ENCODE results near the gene SLC10A1. TPM values are rescaled to one million over a fixed set of nuclear protein-coding genes. Genes with fewer than 3 reads are reported as not detected.

SLC10A1 gene
- total and polyA plus RNA-seq, 8 donors = 0.14 to 0.40 (median 0.22) TPM; not detected in 2

GRCh38 chr14:69768873-69769272 is 28.2 kb downstream of the SLC10A1 start:
- Histone ChIP-seq H3K27ac (no peak overlapping the region), H3K4me3 (peak overlapping the region; percentile 81 to 90), H3K36me3 (peaks cover 13 to 61% of the 10 kb centered on the region in 2 donors), H3K9me3 (no peaks in the 10 kb centered on the region), H3K27me3 (no peaks in the 10 kb centered on the region), H3K4me1 (peaks cover 14 to 53% of the 10 kb centered on the region in 2 donors)
- TF ChIP-seq, protein P1, sequence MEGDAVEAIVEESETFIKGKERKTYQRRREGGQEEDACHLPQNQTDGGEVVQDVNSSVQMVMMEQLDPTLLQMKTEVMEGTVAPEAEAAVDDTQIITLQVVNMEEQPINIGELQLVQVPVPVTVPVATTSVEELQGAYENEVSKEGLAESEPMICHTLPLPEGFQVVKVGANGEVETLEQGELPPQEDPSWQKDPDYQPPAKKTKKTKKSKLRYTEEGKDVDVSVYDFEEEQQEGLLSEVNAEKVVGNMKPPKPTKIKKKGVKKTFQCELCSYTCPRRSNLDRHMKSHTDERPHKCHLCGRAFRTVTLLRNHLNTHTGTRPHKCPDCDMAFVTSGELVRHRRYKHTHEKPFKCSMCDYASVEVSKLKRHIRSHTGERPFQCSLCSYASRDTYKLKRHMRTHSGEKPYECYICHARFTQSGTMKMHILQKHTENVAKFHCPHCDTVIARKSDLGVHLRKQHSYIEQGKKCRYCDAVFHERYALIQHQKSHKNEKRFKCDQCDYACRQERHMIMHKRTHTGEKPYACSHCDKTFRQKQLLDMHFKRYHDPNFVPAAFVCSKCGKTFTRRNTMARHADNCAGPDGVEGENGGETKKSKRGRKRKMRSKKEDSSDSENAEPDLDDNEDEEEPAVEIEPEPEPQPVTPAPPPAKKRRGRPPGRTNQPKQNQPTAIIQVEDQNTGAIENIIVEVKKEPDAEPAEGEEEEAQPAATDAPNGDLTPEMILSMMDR (IDR thresholded peaks at IDR 0.05) = no peak
- DNase-seq = no peak
- intact Hi-C loops (cut with DNase I) = no loop called here
- ATAC-seq = no peak

DNA sequence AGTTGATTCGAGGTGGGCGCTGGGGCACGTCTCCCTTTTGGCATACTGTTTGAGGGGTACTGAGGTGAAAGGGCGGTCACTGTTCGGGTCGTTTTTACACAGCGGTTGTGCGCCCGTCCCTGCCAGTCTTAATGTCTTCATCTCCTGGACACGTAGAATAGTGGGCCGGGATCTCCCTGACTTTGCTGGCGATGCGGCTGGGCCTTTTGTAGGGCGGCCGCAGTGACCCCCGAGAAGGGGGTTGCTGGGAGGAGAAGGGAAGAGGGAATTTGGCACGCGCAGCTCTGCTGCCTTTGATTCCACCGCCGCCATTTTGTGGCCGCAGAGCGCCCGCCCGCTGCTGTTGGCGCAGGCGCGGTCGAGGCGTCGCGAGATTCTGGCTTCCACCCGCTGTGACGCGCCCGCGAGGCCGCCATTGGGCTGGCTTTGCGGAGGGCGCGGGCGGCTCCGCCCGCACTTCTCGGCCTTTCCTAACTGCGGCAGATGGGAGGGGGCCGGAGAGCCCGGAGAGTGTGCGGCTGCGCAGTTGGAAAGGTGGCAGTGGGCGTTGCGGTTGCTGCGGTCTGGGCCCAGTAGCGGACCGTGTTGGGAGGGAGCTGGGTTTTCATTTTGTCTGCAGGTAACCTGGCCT is 29.6 kb downstream of the SLC10A1 start:
- Histone ChIP-seq H3K27ac (peak overlapping the region; percentile 100), H3K4me3 (peak overlapping the region; percentile 81 to 90), H3K36me3 (peaks cover 7 to 47% of the 10 kb centered on the region in 2 donors), H3K27me3 (no peaks in the 10 kb centered on the region), H3K9me3 (no peaks in the 10 kb centered on the region), H3K4me1 (peaks cover 14 to 46% of the 10 kb centered on the region in 2 donors)
- DNase-seq (peak; percentile 87 to 98 (median 95)), ATAC-seq (peak; percentile 93)
- intact Hi-C loops (cut with DNase I) = no loop called here
- TF ChIP-seq, protein P1 (IDR thresholded peaks at IDR 0.05) = no peak

- intact Hi-C loops (cut with DNase I) = no loop called here
- Histone ChIP-seq H3K27me3 (no peaks in the 10 kb centered on the region), H3K27ac (peak within 1 kb of the TSS; percentile 100), H3K4me3 (peak within 1 kb of the TSS; percentile 81 to 90), H3K9me3 (no peaks in the 10 kb centered on the region), H3K4me1 (peaks cover 14 to 46% of the 10 kb centered on the region in 2 donors), H3K36me3 (peaks cover 7 to 42% of the 10 kb centered on the region in 2 donors)
- TF ChIP-seq, protein P1 (IDR thresholded peaks at IDR 0.05) = no peak
- ATAC-seq (peak; percentile 95), DNase-seq (peak; percentile 96 to 99 (median 98))
These were observed 30.1 kb downstream of the SLC10A1 start, which contains the start of gene SRSF5 for GRCh38 chr14:69766984-69767368. Gene SRSF5 (plus strand): TSS chr14:69767142. CDS start chr14:69768157, 1,015 bp downstream.

- intact Hi-C loops (cut with DNase I) = no loop called here
- Histone ChIP-seq H3K4me3 (no peak overlapping the region), H3K4me1 (peaks cover 11 to 19% of the 10 kb centered on the region in 2 donors), H3K9me3 (no peaks in the 10 kb centered on the region), H3K27ac (no peak overlapping the region), H3K36me3 (peaks cover 4 to 12% of the 10 kb centered on the region in 2 donors), H3K27me3 (no peaks in the 10 kb centered on the region)
- DNase-seq = no peak
- TF ChIP-seq, protein P1 (IDR thresholded peaks at IDR 0.05) = no peak
- no peak for ATAC-seq
These were observed 33.1 kb downstream of the SLC10A1 start for GRCh38 chr14:69763761-69764510.

- Histone ChIP-seq H3K36me3 (no peaks in the 10 kb centered on the region), H3K9me3 (no peaks in the 10 kb centered on the region), H3K4me1 (peaks cover 0 to 3% of the 10 kb centered on the region in 2 donors), H3K27ac (peak overlapping the region in 1 of 2 donors; percentile 23), H3K27me3 (no peaks in the 10 kb centered on the region), H3K4me3 (no peak overlapping the region)
- TF ChIP-seq, protein P1 (IDR thresholded peaks at IDR 0.05) = no peak
- intact Hi-C loops (cut with DNase I) = no loop called here
- DNase-seq = no peak
- ATAC-seq = no peak
These were observed 36.2 kb downstream of the SLC10A1 start for GRCh38 chr14:69760810-69761209.

All from left lung (tissue), 10 donors.